WTC11 (cell line): ENCODE measurements around the gene ST6GALNAC6. TPM values are rescaled to one million over a fixed set of nuclear protein-coding genes. Genes with fewer than 3 reads are reported as not detected.

ENCODE experiments used
- GABPB1 ChIP-seq: sonication (generic); formaldehyde crosslinking; IDR thresholded peaks from 2 replicates; pipeline ENCODE4 v1.8.1; 2023; ENCODE audit warnings: mild to moderate bottlenecking, missing genetic modification reagents
- GRHL2 ChIP-seq: fragments of 250-450 bp; sonication (Bioruptor Pico); IDR thresholded peaks from 2 replicates; pipeline ENCODE4 v1.8.0; 2022; ENCODE audit warnings: mild to moderate bottlenecking, moderate library complexity; ENCODE audit not compliant: insufficient replicate concordance, severe bottlenecking
- JAZF1 ChIP-seq: fragments of 250-450 bp; sonication (Bioruptor Pico); IDR thresholded peaks from 2 replicates; pipeline ENCODE4 v1.9.0; 2021; ENCODE audit warnings: moderate library complexity, mild to moderate bottlenecking, inconsistent platforms
- MYBL2 ChIP-seq: sonication (generic); formaldehyde crosslinking; IDR thresholded peaks from 2 replicates; pipeline ENCODE4 v1.8.1; 2023; ENCODE audit warnings: mild to moderate bottlenecking, moderate library complexity, missing genetic modification reagents
- NFATC4 ChIP-seq: fragments of 250-450 bp; sonication (Bioruptor Pico); IDR thresholded peaks from 2 replicates; pipeline ENCODE4 v1.9.0; 2021; ENCODE audit warnings: mild to moderate bottlenecking
- NFYB ChIP-seq: sonication (generic); formaldehyde crosslinking; conservative IDR thresholded peaks from 2 replicates; pipeline ENCODE4 v1.8.0; 2022; ENCODE audit warnings: low read depth, missing genetic modification reagents
- NR1H2 ChIP-seq: sonication (generic); formaldehyde crosslinking; IDR thresholded peaks from 2 replicates; pipeline ENCODE4 v1.9.0; 2021; ENCODE audit warnings: mild to moderate bottlenecking, moderate library complexity, missing genetic modification reagents
- NR3C1 ChIP-seq: sonication (generic); formaldehyde crosslinking; conservative IDR thresholded peaks from 2 replicates; pipeline ENCODE4 v1.8.1; 2023; ENCODE audit warnings: low read depth, mild to moderate bottlenecking, missing genetic modification reagents
- TCF7 ChIP-seq: sonication (generic); formaldehyde crosslinking; IDR thresholded peaks from 2 replicates; pipeline ENCODE4 v1.8.0; 2022; ENCODE audit warnings: mild to moderate bottlenecking, low read depth, missing genetic modification reagents, moderate library complexity
- ZBTB21 ChIP-seq: sonication (generic); formaldehyde crosslinking; IDR thresholded peaks from 2 replicates; pipeline ENCODE4 v1.8.1; 2023; ENCODE audit warnings: mild to moderate bottlenecking, missing genetic modification reagents, borderline replicate concordance
- total RNA-seq: library from RNA; stranded (reverse); gene quantifications from 3 replicates; pipeline ENCODE4 v1.2.3, GENCODE V29; 2021
- TF ChIP-seq, protein P1 (sequence below): sonication (generic); formaldehyde crosslinking; IDR thresholded peaks from 2 replicates; pipeline ENCODE4 v1.8.1; 2023; ENCODE audit warnings: mild to moderate bottlenecking, missing genetic modification reagents, borderline replicate concordance
- TF ChIP-seq, protein P2 (sequence below): sonication (generic); formaldehyde crosslinking; conservative IDR thresholded peaks from 2 replicates; pipeline ENCODE4 v1.8.1; 2022; ENCODE audit warnings: mild to moderate bottlenecking, missing genetic modification reagents
- TF ChIP-seq, protein P3 (sequence below): sonication (generic); formaldehyde crosslinking; IDR thresholded peaks from 2 replicates; pipeline ENCODE4 v1.8.1; 2023; ENCODE audit warnings: mild to moderate bottlenecking, missing genetic modification reagents
- TF ChIP-seq, protein P4 (sequence below): sonication (generic); formaldehyde crosslinking; IDR thresholded peaks from 2 replicates; pipeline ENCODE4 v1.8.1; 2022; ENCODE audit warnings: low read depth, missing genetic modification reagents, borderline replicate concordance
- TF ChIP-seq, protein P5 (sequence below): sonication (generic); formaldehyde crosslinking; IDR thresholded peaks from 2 replicates; pipeline ENCODE4 v1.8.0; 2022; ENCODE audit warnings: mild to moderate bottlenecking, missing genetic modification reagents
- TF ChIP-seq, protein P6 (sequence below): sonication (generic); formaldehyde crosslinking; IDR thresholded peaks from 2 replicates; pipeline ENCODE4 v1.8.0; 2022; ENCODE audit warnings: mild to moderate bottlenecking, missing genetic modification reagents
- TF ChIP-seq, protein P7 (sequence below): fragments of 250-450 bp; sonication (Bioruptor Pico); conservative IDR thresholded peaks from 2 replicates; pipeline ENCODE4 v1.9.0; 2021; ENCODE audit warnings: mild to moderate bottlenecking
- TF ChIP-seq, protein P8 (sequence below): sonication (generic); formaldehyde crosslinking; IDR thresholded peaks from 2 replicates; pipeline ENCODE4 v1.8.0; 2023; ENCODE audit warnings: missing genetic modification reagents, mild to moderate bottlenecking, borderline replicate concordance

ST6GALNAC6 gene
- total RNA-seq, 1 experiment from 2014 or later = 47.5 TPM

DNA sequence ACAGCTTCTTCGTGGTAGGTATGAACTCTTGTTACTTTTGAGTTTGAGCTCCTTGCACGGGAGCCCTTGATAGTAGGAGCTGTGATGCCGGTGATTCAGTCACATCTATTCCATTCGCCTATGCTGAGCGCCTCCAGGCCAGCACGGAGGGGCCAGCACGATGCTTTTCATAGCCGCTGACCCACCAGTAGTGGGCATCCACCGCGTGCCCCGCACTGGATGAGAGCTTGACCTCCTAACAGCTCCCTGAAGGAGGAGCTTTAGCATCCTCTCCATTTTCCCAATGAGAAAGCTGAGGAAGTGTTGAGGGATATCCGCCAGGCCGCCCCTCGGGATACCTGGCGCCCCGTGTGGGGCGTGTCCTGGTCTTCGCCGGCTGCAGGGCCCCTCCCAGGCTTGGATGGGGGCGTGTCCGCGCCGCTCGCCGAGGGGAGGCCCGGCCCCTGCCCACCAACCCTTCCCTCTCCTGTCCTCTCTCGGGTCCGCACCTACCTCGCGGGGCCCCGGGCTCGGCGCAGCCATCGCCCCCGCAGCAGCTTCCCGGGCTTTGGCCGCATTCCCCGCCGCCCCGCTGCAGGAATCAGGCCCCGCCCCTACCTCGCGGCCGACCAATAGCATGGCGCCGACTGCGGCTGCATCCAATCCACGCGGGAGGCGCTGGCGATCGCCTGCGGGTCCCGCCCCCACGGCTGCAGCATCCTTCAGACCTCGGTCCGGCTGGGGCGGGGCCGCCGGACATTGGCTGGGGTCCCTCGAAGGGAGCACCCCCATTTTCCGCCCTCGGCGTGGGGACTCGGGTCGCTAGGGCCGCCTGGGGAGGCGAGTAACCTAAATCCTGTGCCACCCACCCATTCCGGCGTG is 31.1 kb upstream of the ST6GALNAC6 start, which contains the start of gene PIP5KL1 (continued):
- TF ChIP-seq JAZF1 (no peak), NR3C1 (no peak), NFATC4 (CRISPR knock-in tag) (0 out of 2 replicates have a peak, but pooled peaks have one; percentile 42), NR1H2 (CRISPR knock-in tag) (peak; percentile 55; the same call in 1 of the 2 replicates), MYBL2 (CRISPR knock-in tag) (0 out of 2 replicates have a peak, but pooled peaks have one; percentile 33), GRHL2 (CRISPR knock-in tag) (no peak), TCF7 (CRISPR knock-in tag) (no peak), GABPB1 (CRISPR knock-in tag) (no peak), NFYB (CRISPR knock-in tag) (peak; percentile 90), ZBTB21 (CRISPR knock-in tag) (0 out of 2 replicates have a peak, but pooled peaks have one; percentile 63)
- TF ChIP-seq, protein P1, sequence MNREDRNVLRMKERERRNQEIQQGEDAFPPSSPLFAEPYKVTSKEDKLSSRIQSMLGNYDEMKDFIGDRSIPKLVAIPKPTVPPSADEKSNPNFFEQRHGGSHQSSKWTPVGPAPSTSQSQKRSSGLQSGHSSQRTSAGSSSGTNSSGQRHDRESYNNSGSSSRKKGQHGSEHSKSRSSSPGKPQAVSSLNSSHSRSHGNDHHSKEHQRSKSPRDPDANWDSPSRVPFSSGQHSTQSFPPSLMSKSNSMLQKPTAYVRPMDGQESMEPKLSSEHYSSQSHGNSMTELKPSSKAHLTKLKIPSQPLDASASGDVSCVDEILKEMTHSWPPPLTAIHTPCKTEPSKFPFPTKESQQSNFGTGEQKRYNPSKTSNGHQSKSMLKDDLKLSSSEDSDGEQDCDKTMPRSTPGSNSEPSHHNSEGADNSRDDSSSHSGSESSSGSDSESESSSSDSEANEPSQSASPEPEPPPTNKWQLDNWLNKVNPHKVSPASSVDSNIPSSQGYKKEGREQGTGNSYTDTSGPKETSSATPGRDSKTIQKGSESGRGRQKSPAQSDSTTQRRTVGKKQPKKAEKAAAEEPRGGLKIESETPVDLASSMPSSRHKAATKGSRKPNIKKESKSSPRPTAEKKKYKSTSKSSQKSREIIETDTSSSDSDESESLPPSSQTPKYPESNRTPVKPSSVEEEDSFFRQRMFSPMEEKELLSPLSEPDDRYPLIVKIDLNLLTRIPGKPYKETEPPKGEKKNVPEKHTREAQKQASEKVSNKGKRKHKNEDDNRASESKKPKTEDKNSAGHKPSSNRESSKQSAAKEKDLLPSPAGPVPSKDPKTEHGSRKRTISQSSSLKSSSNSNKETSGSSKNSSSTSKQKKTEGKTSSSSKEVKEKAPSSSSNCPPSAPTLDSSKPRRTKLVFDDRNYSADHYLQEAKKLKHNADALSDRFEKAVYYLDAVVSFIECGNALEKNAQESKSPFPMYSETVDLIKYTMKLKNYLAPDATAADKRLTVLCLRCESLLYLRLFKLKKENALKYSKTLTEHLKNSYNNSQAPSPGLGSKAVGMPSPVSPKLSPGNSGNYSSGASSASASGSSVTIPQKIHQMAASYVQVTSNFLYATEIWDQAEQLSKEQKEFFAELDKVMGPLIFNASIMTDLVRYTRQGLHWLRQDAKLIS (CRISPR knock-in tag) = no peak
- TF ChIP-seq, protein P2, sequence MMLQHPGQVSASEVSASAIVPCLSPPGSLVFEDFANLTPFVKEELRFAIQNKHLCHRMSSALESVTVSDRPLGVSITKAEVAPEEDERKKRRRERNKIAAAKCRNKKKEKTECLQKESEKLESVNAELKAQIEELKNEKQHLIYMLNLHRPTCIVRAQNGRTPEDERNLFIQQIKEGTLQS = no peak
- TF ChIP-seq, protein P3, sequence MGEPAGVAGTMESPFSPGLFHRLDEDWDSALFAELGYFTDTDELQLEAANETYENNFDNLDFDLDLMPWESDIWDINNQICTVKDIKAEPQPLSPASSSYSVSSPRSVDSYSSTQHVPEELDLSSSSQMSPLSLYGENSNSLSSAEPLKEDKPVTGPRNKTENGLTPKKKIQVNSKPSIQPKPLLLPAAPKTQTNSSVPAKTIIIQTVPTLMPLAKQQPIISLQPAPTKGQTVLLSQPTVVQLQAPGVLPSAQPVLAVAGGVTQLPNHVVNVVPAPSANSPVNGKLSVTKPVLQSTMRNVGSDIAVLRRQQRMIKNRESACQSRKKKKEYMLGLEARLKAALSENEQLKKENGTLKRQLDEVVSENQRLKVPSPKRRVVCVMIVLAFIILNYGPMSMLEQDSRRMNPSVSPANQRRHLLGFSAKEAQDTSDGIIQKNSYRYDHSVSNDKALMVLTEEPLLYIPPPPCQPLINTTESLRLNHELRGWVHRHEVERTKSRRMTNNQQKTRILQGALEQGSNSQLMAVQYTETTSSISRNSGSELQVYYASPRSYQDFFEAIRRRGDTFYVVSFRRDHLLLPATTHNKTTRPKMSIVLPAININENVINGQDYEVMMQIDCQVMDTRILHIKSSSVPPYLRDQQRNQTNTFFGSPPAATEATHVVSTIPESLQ (CRISPR knock-in tag) = no peak; the same call in 1 of the 2 replicates
- TF ChIP-seq, protein P4, sequence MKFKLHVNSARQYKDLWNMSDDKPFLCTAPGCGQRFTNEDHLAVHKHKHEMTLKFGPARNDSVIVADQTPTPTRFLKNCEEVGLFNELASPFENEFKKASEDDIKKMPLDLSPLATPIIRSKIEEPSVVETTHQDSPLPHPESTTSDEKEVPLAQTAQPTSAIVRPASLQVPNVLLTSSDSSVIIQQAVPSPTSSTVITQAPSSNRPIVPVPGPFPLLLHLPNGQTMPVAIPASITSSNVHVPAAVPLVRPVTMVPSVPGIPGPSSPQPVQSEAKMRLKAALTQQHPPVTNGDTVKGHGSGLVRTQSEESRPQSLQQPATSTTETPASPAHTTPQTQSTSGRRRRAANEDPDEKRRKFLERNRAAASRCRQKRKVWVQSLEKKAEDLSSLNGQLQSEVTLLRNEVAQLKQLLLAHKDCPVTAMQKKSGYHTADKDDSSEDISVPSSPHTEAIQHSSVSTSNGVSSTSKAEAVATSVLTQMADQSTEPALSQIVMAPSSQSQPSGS (CRISPR knock-in tag) = no peak
- TF ChIP-seq, protein P5, sequence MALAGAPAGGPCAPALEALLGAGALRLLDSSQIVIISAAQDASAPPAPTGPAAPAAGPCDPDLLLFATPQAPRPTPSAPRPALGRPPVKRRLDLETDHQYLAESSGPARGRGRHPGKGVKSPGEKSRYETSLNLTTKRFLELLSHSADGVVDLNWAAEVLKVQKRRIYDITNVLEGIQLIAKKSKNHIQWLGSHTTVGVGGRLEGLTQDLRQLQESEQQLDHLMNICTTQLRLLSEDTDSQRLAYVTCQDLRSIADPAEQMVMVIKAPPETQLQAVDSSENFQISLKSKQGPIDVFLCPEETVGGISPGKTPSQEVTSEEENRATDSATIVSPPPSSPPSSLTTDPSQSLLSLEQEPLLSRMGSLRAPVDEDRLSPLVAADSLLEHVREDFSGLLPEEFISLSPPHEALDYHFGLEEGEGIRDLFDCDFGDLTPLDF (CRISPR knock-in tag) = no peak
- TF ChIP-seq, protein P6, sequence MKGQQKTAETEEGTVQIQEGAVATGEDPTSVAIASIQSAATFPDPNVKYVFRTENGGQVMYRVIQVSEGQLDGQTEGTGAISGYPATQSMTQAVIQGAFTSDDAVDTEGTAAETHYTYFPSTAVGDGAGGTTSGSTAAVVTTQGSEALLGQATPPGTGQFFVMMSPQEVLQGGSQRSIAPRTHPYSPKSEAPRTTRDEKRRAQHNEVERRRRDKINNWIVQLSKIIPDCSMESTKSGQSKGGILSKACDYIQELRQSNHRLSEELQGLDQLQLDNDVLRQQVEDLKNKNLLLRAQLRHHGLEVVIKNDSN = peak; percentile 64; the same call in 1 of the 2 replicates
- TF ChIP-seq, protein P7, sequence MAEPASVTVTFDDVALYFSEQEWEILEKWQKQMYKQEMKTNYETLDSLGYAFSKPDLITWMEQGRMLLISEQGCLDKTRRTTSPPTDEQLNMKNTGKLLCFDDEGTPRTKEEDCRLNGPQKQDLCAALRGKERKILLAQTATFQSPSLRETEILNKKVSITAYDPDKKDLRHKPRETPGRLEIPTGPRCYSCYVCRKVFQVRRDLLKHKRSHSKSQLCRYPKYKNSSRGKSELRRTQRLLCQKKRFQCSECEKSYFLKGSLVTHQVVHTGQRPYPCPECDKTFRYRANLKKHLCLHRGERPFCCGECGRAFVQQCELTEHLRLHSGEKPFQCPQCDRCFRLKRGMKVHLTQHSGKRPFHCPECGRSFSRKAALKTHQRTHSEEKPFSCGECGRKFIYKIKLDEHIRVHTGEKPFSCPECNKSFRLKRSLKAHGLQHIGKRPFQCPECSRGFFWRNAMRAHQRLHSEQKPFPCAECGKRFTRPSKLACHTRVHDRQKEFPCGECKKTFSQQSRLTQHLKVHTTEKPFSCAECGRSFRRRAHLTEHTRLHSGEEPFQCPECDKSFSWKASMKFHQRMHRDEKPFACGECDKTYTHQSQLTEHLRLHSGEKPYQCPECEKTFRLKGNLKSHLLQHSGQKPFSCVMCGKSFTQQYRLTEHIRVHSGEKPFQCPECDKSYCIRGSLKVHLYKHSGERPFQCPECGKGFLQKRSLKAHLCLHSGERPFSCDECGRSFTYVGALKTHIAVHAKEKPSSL (CRISPR knock-in tag) = no peak
- TF ChIP-seq, protein P8, sequence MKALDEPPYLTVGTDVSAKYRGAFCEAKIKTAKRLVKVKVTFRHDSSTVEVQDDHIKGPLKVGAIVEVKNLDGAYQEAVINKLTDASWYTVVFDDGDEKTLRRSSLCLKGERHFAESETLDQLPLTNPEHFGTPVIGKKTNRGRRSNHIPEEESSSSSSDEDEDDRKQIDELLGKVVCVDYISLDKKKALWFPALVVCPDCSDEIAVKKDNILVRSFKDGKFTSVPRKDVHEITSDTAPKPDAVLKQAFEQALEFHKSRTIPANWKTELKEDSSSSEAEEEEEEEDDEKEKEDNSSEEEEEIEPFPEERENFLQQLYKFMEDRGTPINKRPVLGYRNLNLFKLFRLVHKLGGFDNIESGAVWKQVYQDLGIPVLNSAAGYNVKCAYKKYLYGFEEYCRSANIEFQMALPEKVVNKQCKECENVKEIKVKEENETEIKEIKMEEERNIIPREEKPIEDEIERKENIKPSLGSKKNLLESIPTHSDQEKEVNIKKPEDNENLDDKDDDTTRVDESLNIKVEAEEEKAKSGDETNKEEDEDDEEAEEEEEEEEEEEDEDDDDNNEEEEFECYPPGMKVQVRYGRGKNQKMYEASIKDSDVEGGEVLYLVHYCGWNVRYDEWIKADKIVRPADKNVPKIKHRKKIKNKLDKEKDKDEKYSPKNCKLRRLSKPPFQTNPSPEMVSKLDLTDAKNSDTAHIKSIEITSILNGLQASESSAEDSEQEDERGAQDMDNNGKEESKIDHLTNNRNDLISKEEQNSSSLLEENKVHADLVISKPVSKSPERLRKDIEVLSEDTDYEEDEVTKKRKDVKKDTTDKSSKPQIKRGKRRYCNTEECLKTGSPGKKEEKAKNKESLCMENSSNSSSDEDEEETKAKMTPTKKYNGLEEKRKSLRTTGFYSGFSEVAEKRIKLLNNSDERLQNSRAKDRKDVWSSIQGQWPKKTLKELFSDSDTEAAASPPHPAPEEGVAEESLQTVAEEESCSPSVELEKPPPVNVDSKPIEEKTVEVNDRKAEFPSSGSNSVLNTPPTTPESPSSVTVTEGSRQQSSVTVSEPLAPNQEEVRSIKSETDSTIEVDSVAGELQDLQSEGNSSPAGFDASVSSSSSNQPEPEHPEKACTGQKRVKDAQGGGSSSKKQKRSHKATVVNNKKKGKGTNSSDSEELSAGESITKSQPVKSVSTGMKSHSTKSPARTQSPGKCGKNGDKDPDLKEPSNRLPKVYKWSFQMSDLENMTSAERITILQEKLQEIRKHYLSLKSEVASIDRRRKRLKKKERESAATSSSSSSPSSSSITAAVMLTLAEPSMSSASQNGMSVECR (CRISPR knock-in tag) = no peak
